SIG-M5 treated with dmso at 0.1 percent for 504 hours (cell line): ENCODE measurements around the gene INPPL1.

Source experiments
- DNase-seq: peaks from one replicate; lab custom pipeline; 2025; ENCODE audit not compliant: unreplicated experiment; lab: John Stamatoyannopoulos, UW

INPPL1 gene

GRCh38 chr11:72209101-72209500 lies 15.5 kb upstream of the INPPL1 start:
- DNase-seq, result peak; percentile 50

- no peak for DNase-seq
Measured at GRCh38 chr11:72216638-72217037, 7.9 kb upstream of the INPPL1 start, which contains the start of gene FOLR2. Gene FOLR2, plus strand, starts transcription at chr11:72216794. Its CDS starts 1,791 bp downstream, at chr11:72218585.

GRCh38 chr11:72217841-72218240 lies 6.7 kb upstream of the INPPL1 start:
- peak; percentile 33 for DNase-seq

GRCh38 chr11:72218251-72218745 lies 6.3 kb upstream of the INPPL1 start:
- DNase-seq, result no peak

- no peak for DNase-seq
Measured at GRCh38 chr11:72220696-72221363, 3.7 kb upstream of the INPPL1 start.

GRCh38 chr11:72221386-72222075 lies 3.0 kb upstream of the INPPL1 start:
- no peak for DNase-seq

- DNase-seq, result no peak
Measured at GRCh38 chr11:72222106-72222891, 2.3 kb upstream of the INPPL1 start.

GRCh38 chr11:72222907-72223614 lies 1.5 kb upstream of the INPPL1 start:
- DNase-seq, result peak; percentile 95

GRCh38 chr11:72223615-72224563 lies 678 bp upstream of the INPPL1 start:
- DNase-seq, result peak; percentile 64

- DNase-seq, result no peak
Measured at GRCh38 chr11:72225411-72225951, 914 bp downstream of the INPPL1 start.

- DNase-seq, result no peak
Measured at GRCh38 chr11:72226701-72227100, 2.1 kb downstream of the INPPL1 start.

- DNase-seq, result no peak
Measured at GRCh38 chr11:72227316-72228228, 3.0 kb downstream of the INPPL1 start.

GRCh38 chr11:72228229-72228843 lies 3.8 kb downstream of the INPPL1 start:
- no peak for DNase-seq

- no peak for DNase-seq
Measured at GRCh38 chr11:72228844-72229231, 4.3 kb downstream of the INPPL1 start.

- DNase-seq, result no peak
Measured at GRCh38 chr11:72229336-72229924, 4.9 kb downstream of the INPPL1 start.

GRCh38 chr11:72229925-72230763 lies 5.6 kb downstream of the INPPL1 start:
- no peak for DNase-seq
